ENCODE data around the gene BCAT1. TPM values are rescaled to one million over a fixed set of nuclear protein-coding genes. Genes with fewer than 3 reads are reported as not detected.
A peak's percentile ranks its signal among the peaks of the same experiment; 100 is the strongest.

Gene BCAT1
- total RNA-seq, 2 donors from 2014 or later: 4.2 to 7.4 TPM

- Histone ChIP-seq H3K9me3 (no peaks in the 10 kb centered on the region), H3K36me3 (no peaks in the 10 kb centered on the region), H3K27ac (no peak overlapping the region), H3K9ac (ENCODE audit: low read depth in 2 of 2, low read length in 2 of 2) (no peak overlapping the region), H3K4me1 (no peaks in the 10 kb centered on the region), H3K4me3 (peak overlapping the region; percentile 25), H3K27me3 (no peaks in the 10 kb centered on the region)
- no peak for DNase-seq
- intact Hi-C loops (cut with DNase I): no loop called here
- no peak for TF ChIP-seq CTCF (IDR thresholded peaks at IDR 0.05)
Observed at GRCh38 chr12:24947541-24948419, 1.1 kb downstream of the BCAT1 start.

GRCh38 chr12:24945845-24946244 lies 3.1 kb downstream of the BCAT1 start:
- no peaks in the 10 kb centered on the region for H3K36me3 ChIP-seq
- no peak for TF ChIP-seq CTCF (IDR thresholded peaks at IDR 0.05)
- H3K4me3 ChIP-seq: no peak overlapping the region
- no peaks in the 10 kb centered on the region for H3K9me3 ChIP-seq
- H3K4me1 ChIP-seq: no peaks in the 10 kb centered on the region
- DNase-seq: no peak
- intact Hi-C loops (cut with DNase I): no loop called here
- no peak overlapping the region for H3K27ac ChIP-seq
- no peak overlapping the region for H3K9ac ChIP-seq (ENCODE audit: low read depth in 2 of 2, low read length in 2 of 2)
- no peaks in the 10 kb centered on the region for H3K27me3 ChIP-seq

- no peak for DNase-seq
- no peak overlapping the region for H3K9ac ChIP-seq (ENCODE audit: low read depth in 2 of 2, low read length in 2 of 2)
- TF ChIP-seq CTCF (IDR thresholded peaks at IDR 0.05): no peak
- no peak overlapping the region for H3K27ac ChIP-seq
- H3K36me3 ChIP-seq: no peaks in the 10 kb centered on the region
- H3K9me3 ChIP-seq: no peaks in the 10 kb centered on the region
- H3K4me1 ChIP-seq: no peaks in the 10 kb centered on the region
- intact Hi-C loops (cut with DNase I): no loop called here
- no peak overlapping the region for H3K4me3 ChIP-seq
- H3K27me3 ChIP-seq: no peaks in the 10 kb centered on the region
Observed at GRCh38 chr12:24945039-24945438, 3.9 kb downstream of the BCAT1 start.

- no peak overlapping the region for H3K9ac ChIP-seq (ENCODE audit: low read depth in 2 of 2, low read length in 2 of 2)
- no peaks in the 10 kb centered on the region for H3K27me3 ChIP-seq
- no peak for DNase-seq
- intact Hi-C loops (cut with DNase I): no loop called here
- H3K4me3 ChIP-seq: no peak overlapping the region
- H3K36me3 ChIP-seq: no peaks in the 10 kb centered on the region
- no peaks in the 10 kb centered on the region for H3K4me1 ChIP-seq
- TF ChIP-seq CTCF (IDR thresholded peaks at IDR 0.05): no peak
- H3K9me3 ChIP-seq: no peaks in the 10 kb centered on the region
- H3K27ac ChIP-seq: no peak overlapping the region
Observed at GRCh38 chr12:24944601-24944975, 4.3 kb downstream of the BCAT1 start.

- TF ChIP-seq CTCF (IDR thresholded peaks at IDR 0.05): no peak
- H3K4me1 ChIP-seq: no peaks in the 10 kb centered on the region
- H3K4me3 ChIP-seq: no peak overlapping the region
- H3K27me3 ChIP-seq: no peaks in the 10 kb centered on the region
- no peak overlapping the region for H3K27ac ChIP-seq
- intact Hi-C loops (cut with DNase I): no loop called here
- H3K36me3 ChIP-seq: no peaks in the 10 kb centered on the region
- no peak overlapping the region for H3K9ac ChIP-seq (ENCODE audit: low read depth in 2 of 2, low read length in 2 of 2)
- no peaks in the 10 kb centered on the region for H3K9me3 ChIP-seq
- no peak for DNase-seq
Observed at GRCh38 chr12:24943947-24944600, 4.8 kb downstream of the BCAT1 start.

All from colonic mucosa (tissue), 4 donors.